HG02943 (cell line): ENCODE measurements around the gene LRP5.
"Not testable (repeated sequence)": the region's sequence is repeated elsewhere in the genome, so short reads cannot be mapped to it uniquely, and the experiment has no call there.

Experiments
- ATAC-seq: cut with Tn5 transposase; IDR thresholded peaks from one replicate; pipeline ENCODE4 v1.9.1; 2021; ENCODE audit warnings: mild to moderate bottlenecking, low read depth, moderate library complexity; ENCODE audit not compliant: unreplicated experiment

The LRP5 gene

GRCh38 chr11:68384530-68385081 is 72.2 kb downstream of the LRP5 start:
- no peak for ATAC-seq

- ATAC-seq, result no peak
Measured at GRCh38 chr11:68385128-68385527, 72.7 kb downstream of the LRP5 start.

GRCh38 chr11:68386331-68386978 is 74.1 kb downstream of the LRP5 start:
- no peak for ATAC-seq

- no peak for ATAC-seq
Measured at GRCh38 chr11:68387840-68388239, 75.4 kb downstream of the LRP5 start.

- ATAC-seq, result no peak
Measured at GRCh38 chr11:68388595-68389198, 76.3 kb downstream of the LRP5 start.

- no peak for ATAC-seq
Measured at GRCh38 chr11:68390315-68390714, 77.9 kb downstream of the LRP5 start.

- no peak for ATAC-seq
Measured at GRCh38 chr11:68392822-68393221, 80.4 kb downstream of the LRP5 start.

GRCh38 chr11:68396516-68396915 is 84.1 kb downstream of the LRP5 start:
- ATAC-seq, result no peak

GRCh38 chr11:68397256-68397655 is 84.9 kb downstream of the LRP5 start:
- ATAC-seq, result no peak

- ATAC-seq, result no peak
Measured at GRCh38 chr11:68398995-68399851, 86.8 kb downstream of the LRP5 start.

- ATAC-seq, result no peak
Measured at GRCh38 chr11:68399916-68400315, 87.5 kb downstream of the LRP5 start.

GRCh38 chr11:68400584-68400983 is 88.2 kb downstream of the LRP5 start:
- ATAC-seq, result not testable (repeated sequence)

- ATAC-seq, result no peak
Measured at GRCh38 chr11:68401856-68402255, 89.5 kb downstream of the LRP5 start.

- ATAC-seq, result no peak
Measured at GRCh38 chr11:68402355-68403031, 90.1 kb downstream of the LRP5 start.

- ATAC-seq, result no peak
Measured at GRCh38 chr11:68403424-68403823, 91.0 kb downstream of the LRP5 start.

GRCh38 chr11:68403831-68404230 is 91.4 kb downstream of the LRP5 start:
- no peak for ATAC-seq

- ATAC-seq, result no peak
Measured at GRCh38 chr11:68406324-68407313, 94.2 kb downstream of the LRP5 start.

GRCh38 chr11:68408512-68408911 is 96.1 kb downstream of the LRP5 start:
- ATAC-seq, result no peak

- no peak for ATAC-seq
Measured at GRCh38 chr11:68409748-68410344, 97.5 kb downstream of the LRP5 start.
